Measurements from ENCODE around the gene TNP2. TPM values are rescaled to one million over a fixed set of nuclear protein-coding genes. Genes with fewer than 3 reads are reported as not detected.

The TNP2 gene
- total RNA-seq, 1 donor = not detected

DNA sequence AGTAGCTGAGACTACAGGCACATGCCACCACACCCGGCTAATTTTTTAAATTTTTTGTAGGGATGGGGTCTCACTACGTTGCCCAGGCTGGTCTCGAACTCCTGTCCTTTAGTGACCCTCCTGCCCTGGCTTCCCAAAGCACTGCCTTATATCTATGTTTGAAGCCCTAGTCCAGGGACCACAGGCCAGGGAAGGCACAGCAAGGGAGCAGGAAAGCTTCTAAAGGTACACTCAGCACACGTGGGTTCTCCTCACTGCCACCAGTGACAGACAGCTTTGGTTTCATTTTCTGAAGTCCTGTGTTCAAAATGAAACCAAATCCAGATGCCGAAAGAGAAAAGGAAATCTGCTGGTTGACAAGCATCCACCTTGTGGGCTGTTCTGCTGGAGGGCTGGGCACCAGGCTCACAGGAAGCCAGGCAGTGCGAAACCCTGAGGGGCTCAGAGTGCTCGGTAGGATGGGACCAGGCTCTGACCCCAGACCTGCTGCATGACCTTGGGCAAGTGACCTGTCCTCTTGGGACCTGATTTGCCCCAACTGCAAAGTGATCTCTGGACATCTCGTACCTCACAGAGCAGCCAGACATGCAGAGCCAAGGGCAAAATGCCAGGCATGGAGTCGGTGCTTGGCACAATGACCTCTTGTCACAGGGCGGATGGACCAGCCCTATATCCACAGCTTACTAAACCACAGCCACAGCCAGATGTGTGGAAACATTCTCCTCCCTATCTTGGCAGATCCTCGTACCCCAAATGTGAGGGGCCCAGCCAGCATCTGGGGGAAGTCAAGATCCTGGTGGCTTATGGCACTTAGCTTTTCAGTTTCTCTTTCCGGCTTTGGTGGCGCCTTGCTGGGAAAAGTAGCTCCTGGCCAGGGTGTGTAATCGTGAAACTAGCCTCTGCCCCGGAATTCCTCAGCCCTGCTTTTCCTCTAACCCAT lies 10.3 kb downstream of the TNP2 start:
- DNase-seq (ENCODE audit: low read depth in 2 of 3, low spot score in 2 of 3) = peak in 2 of 3 donors; percentile 70 to 82

- DNase-seq (ENCODE audit: low read depth in 2 of 3, low spot score in 2 of 3) = peak in 2 of 3 donors; percentile 71 to 79
Measured at GRCh38 chr16:11257131-11257938, 11.8 kb downstream of the TNP2 start.

- DNase-seq (ENCODE audit: low read depth in 2 of 3, low spot score in 2 of 3) = no peak
Measured at GRCh38 chr16:11256661-11257130, 12.4 kb downstream of the TNP2 start.

DNA sequence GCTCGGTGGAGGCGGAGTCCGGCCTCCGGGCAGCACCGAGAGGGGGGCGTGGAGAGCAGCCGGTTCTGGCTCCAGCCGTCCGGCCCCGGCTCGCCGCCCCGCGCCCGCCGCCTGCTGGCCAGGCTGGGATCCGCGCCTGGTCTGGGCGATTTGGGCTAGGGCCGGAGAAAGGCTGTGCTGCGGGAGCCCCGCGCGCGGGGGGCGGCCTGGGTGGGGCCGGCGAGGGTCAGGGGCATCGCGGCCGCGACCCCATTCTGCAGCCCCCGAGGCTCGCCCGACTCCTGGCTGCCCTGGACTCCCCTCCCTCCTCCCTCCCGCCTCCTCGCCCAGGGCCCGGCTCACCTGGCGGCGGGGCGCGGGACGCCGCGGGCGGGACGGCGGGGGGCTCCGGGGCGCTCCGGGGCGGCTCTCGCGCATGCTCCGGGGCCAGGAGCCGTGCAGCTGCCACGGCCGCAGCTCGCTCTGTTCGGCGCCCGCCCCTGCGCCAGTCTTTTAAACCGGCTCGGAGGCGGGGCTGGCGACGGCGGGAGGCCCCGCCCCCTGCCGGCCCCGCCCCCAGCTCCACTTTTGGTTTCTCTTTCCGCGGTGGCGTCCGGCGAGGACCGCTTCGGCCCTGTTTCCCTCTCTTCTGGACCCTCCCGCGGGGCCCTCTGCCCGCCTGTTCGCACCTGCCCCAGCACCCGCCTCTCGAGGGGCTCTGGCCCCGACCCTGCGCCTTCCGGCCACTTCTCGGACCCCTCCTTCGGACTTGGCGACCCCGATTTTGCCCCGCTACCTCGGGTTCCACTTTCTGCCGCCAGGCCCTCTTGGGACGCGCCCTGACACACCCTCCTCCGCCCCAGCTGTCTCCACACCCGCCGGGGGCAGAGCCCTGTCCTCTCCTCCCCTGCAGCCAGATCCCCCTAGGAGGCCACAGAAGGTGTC lies 13.1 kb downstream of the TNP2 start, which contains the start of gene SOCS1:
Gene SOCS1 (minus strand): TSS at position 468 of the 924 bp plus-strand sequence. CDS start 726 bp downstream, outside the sequence.
- peak; percentile 80 to 88 (median 84) for DNase-seq (ENCODE audit: low read depth in 2 of 3, low spot score in 2 of 3)

GRCh38 chr16:11254913-11255736 lies 14.0 kb downstream of the TNP2 start:
- peak; percentile 57 to 66 (median 65) for DNase-seq (ENCODE audit: low read depth in 2 of 3, low spot score in 2 of 3)

DNA sequence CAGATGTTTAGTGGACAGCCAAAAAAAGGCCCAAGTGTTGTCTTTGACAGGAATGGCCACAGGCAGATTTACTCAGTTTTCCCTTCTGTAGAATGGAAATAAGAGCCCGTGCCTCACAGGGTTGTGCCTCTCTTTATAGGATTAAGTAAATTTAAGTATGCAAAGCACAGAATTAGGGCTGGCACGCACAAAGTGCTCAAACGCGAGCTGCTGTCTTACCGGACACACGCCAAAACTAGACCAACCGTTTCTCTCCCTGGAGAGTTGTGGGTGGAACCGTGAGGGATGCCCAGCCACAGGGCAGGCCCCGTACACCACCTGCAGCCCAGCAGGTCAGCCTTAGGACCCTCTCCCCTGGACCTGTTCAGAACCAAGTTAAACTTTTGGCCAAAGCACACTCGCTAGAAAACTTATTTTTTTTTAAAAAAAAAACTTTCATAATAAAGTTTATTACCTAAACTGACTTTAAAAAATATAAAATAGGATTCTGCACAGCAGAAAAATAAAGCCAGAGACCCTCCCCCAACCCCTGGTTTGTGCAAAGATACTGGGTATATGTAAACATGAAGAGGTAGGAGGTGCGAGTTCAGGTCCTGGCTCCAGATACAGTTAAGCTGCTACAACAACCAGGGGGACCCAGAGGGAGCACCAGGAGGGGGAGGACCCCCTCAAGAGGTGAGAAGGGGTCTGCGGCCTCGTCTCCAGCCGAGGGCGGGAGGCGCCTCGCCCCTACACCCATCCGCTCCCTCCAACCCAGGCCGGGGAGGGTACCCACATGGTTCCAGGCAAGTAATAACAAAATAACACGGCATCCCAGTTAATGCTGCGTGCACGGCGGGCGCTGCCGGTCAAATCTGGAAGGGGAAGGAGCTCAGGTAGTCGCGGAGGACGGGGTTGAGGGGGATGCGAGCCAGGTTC lies 14.9 kb downstream of the TNP2 start:
- no peak for DNase-seq (ENCODE audit: low read depth in 2 of 3, low spot score in 2 of 3)

DNA sequence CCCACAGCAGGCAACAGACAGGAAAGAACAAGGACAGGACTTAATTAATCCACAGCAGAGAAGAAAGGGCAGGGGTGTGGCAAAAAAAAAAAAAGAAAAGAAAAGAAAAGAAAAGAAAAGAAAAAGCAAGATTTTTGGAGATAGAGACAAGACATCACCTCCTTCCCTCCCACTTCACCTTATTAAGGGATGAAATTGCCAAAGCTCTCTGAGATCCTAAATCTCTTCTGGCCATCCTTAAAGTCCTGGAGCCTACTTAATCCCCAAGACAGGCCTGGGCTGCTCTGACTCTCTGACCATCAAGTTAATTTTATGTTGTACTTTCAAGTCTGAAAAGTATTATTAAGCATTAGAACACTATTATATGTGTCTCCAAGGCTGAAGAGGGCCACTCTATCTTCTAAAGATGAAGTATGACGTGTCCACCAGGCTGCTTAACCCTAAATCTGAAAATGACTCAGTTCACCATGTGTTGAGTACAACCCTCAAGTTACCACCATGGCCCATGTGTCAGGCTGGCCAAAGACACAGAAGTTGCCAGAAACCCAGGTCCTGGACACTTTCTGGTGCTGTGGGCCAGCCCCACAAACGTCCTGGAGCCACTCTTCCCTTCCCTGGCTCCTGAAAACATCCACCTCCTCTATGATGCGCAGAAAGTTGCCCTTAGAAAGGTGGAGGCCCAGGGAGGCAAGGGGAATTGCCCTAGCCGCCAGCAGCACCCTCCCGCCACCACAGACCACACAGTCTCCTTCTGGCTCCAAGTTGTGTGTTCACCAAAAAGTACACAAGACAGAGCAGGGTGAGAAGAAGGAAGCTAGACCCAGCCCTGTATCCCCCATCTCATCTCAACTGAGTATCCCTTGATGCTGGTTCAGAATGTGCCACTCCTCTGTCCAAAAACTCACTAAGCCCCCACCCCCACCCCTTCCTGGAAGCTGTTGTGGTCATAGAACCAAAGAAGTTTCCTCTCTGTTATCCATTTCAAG lies 15.8 kb downstream of the TNP2 start:
- peak in 1 of 3 donors; percentile 52 for DNase-seq (ENCODE audit: low read depth in 2 of 3, low spot score in 2 of 3)

DNA sequence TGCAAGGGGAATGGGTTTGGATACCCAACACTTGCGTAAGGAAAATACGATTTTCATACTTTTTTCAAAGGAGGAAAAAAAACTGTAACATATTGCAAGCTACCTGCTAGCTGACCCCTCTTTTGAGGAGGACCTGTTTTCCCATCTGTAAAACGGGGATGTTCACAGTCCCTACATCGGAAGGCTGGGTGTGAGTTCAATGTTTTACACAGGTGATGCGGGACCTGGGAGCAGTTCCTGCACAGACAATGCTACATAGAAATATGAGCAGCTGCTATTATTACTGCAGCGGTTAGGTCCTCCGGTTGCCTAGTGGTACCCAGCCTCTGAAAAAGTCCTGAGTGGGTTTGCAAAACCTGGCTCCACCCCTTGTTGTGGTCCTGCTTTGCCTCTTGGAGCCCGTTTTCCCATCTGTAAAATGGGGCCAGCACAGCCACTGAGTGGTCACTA lies 16.6 kb downstream of the TNP2 start:
- no peak for DNase-seq (ENCODE audit: low read depth in 2 of 3, low spot score in 2 of 3)

GRCh38 chr16:11251525-11252481 lies 17.3 kb downstream of the TNP2 start:
- DNase-seq (ENCODE audit: low read depth in 2 of 3, low spot score in 2 of 3) = peak in 1 of 3 donors; percentile 60

DNA sequence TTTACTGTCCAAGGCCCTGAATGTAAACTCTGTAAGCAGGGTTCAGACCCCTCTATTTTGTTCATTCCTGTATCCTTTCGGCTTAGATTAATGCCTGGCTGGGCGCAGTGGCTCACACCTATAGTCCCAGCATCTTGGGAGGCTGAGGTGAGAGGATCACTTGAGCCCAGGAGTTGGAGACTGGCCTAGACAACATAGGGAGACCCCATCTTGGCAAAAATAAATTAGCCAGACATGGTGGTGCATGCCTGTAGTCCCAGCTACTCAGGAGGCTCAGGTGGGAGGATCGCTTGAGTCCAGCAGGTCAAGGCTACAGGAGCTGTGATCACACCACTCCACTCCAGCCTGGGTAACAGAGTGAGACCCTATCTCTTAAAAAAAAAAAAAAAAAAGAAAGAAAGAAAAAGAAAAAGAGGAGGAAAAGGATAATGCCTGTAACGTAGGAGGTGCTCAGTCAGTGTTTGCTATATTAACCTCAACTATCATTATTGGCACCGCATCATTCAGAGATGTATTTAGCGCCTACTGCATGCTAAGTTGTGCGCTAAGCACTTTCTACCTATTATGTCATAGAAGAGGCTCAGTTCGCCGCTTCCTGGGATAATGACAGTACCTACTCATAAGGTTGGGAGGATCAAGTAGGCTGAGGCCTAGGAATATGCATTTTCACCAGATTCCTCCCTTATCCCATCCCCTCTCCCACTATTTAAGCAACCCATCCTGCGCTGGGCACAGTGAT lies 18.2 kb downstream of the TNP2 start:
- no peak for DNase-seq (ENCODE audit: low read depth in 2 of 3, low spot score in 2 of 3)

DNA sequence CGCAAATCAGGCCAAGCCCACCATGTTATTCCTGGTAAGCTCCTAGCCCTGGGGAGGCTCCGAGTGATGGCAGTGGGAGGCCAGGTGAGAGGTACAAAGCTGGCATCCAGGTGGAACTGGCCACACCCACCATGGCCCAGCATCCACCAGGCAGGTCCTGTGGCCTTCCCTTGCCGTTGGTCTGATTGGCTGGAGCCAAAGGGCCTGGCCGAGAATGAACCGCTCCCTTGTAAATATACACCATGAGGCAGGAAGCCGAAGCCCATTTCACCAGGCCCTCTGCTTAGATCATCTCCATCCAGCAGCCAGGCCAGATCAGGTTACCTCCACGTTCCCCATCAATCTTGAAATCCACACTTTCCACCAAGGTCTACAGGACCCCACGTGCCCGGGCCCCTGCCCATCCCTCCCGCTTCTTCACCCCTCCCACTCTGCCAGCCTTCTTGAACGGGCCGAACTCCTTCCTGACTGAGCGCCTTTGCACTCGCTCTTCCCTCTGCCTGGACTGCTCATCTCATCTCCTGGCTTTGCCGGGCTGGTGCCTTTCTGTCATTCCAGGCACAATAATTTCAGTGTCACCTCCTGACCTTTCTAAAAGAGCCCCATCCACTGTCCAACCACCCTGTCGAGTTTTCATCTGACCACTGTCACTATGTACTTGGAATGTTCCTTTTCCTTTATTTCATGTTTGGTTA lies 18.9 kb downstream of the TNP2 start:
- DNase-seq (ENCODE audit: low read depth in 2 of 3, low spot score in 2 of 3) = no peak

GRCh38 chr16:11249233-11250061 lies 19.7 kb downstream of the TNP2 start:
- DNase-seq (ENCODE audit: low read depth in 2 of 3, low spot score in 2 of 3) = no peak

GRCh38 chr16:11248133-11248532 lies 21.0 kb downstream of the TNP2 start:
- DNase-seq (ENCODE audit: low read depth in 2 of 3, low spot score in 2 of 3) = no peak

- DNase-seq (ENCODE audit: low read depth in 2 of 3, low spot score in 2 of 3) = no peak
Measured at GRCh38 chr16:11245988-11246387, 23.1 kb downstream of the TNP2 start.

Data from hematopoietic multipotent progenitor cell (in vitro differentiated cells).